Measurements from ENCODE around the gene SLC25A10. TPM values are rescaled to one million over a fixed set of nuclear protein-coding genes. Genes with fewer than 3 reads are reported as not detected.

SLC25A10 gene
- total and polyA plus RNA-seq, 10 of the 15 experiments (the other 5 are each of a cell fraction or from before 2014, with no cell fraction given), result 0.11 to 72.7 (median 22.3) TPM

GRCh38 chr17:81683584-81684441, 28.3 kb upstream of the SLC25A10 start, which contains the start of the genes ARL16 and HGS (continued):
- TF ChIP-seq CBX3 (IDR thresholded peaks at IDR 0.05; ENCODE audit: borderline replicate concordance, low read depth) (no peak), NR2F1 (conservative IDR thresholded peaks at IDR 0.05) (peak; percentile 68), EED (IDR thresholded peaks at IDR 0.05; ENCODE audit: low read depth) (0 out of 2 replicates have a peak, but pooled peaks have one; percentile 53), BCL11A (IDR thresholded peaks at IDR 0.05; ENCODE audit: low read depth, low read length) (no peak), SIX5 (IDR thresholded peaks at IDR 0.05; ENCODE audit: low read depth, low read length, severe bottlenecking) (peak; percentile 30), YBX1 (IDR thresholded peaks at IDR 0.05) (no peak), NBN (IDR thresholded peaks at IDR 0.05) (peak; percentile 70; the same call in 1 of the 2 replicates), SRF (IDR thresholded peaks at IDR 0.05; ENCODE audit: low read depth in 2 of 2, low read length in 2 of 2) (no peak), SMAD5 (IDR thresholded peaks at IDR 0.05; ENCODE audit: low read depth) (no peak), HCFC1 (IDR thresholded peaks at IDR 0.05; ENCODE audit: low read length) (peak; percentile 65)
- TF ChIP-seq, protein P1, sequence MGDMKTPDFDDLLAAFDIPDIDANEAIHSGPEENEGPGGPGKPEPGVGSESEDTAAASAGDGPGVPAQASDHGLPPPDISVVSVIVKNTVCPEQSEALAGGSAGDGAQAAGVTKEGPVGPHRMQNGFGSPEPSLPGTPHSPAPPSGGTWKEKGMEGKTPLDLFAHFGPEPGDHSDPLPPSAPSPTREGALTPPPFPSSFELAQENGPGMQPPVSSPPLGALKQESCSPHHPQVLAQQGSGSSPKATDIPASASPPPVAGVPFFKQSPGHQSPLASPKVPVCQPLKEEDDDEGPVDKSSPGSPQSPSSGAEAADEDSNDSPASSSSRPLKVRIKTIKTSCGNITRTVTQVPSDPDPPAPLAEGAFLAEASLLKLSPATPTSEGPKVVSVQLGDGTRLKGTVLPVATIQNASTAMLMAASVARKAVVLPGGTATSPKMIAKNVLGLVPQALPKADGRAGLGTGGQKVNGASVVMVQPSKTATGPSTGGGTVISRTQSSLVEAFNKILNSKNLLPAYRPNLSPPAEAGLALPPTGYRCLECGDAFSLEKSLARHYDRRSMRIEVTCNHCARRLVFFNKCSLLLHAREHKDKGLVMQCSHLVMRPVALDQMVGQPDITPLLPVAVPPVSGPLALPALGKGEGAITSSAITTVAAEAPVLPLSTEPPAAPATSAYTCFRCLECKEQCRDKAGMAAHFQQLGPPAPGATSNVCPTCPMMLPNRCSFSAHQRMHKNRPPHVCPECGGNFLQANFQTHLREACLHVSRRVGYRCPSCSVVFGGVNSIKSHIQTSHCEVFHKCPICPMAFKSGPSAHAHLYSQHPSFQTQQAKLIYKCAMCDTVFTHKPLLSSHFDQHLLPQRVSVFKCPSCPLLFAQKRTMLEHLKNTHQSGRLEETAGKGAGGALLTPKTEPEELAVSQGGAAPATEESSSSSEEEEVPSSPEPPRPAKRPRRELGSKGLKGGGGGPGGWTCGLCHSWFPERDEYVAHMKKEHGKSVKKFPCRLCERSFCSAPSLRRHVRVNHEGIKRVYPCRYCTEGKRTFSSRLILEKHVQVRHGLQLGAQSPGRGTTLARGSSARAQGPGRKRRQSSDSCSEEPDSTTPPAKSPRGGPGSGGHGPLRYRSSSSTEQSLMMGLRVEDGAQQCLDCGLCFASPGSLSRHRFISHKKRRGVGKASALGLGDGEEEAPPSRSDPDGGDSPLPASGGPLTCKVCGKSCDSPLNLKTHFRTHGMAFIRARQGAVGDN (IDR thresholded peaks at IDR 0.05), result peak; percentile 45; the same call in 1 of the 2 replicates
- TF ChIP-seq, protein P2, sequence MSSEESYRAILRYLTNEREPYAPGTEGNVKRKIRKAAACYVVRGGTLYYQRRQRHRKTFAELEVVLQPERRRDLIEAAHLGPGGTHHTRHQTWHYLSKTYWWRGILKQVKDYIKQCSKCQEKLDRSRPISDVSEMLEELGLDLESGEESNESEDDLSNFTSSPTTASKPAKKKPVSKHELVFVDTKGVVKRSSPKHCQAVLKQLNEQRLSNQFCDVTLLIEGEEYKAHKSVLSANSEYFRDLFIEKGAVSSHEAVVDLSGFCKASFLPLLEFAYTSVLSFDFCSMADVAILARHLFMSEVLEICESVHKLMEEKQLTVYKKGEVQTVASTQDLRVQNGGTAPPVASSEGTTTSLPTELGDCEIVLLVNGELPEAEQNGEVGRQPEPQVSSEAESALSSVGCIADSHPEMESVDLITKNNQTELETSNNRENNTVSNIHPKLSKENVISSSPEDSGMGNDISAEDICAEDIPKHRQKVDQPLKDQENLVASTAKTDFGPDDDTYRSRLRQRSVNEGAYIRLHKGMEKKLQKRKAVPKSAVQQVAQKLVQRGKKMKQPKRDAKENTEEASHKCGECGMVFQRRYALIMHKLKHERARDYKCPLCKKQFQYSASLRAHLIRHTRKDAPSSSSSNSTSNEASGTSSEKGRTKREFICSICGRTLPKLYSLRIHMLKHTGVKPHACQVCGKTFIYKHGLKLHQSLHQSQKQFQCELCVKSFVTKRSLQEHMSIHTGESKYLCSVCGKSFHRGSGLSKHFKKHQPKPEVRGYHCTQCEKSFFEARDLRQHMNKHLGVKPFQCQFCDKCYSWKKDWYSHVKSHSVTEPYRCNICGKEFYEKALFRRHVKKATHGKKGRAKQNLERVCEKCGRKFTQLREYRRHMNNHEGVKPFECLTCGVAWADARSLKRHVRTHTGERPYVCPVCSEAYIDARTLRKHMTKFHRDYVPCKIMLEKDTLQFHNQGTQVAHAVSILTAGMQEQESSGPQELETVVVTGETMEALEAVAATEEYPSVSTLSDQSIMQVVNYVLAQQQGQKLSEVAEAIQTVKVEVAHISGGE (CRISPR knock-in tag; IDR thresholded peaks at IDR 0.05), result no peak
- TF ChIP-seq, protein P3, sequence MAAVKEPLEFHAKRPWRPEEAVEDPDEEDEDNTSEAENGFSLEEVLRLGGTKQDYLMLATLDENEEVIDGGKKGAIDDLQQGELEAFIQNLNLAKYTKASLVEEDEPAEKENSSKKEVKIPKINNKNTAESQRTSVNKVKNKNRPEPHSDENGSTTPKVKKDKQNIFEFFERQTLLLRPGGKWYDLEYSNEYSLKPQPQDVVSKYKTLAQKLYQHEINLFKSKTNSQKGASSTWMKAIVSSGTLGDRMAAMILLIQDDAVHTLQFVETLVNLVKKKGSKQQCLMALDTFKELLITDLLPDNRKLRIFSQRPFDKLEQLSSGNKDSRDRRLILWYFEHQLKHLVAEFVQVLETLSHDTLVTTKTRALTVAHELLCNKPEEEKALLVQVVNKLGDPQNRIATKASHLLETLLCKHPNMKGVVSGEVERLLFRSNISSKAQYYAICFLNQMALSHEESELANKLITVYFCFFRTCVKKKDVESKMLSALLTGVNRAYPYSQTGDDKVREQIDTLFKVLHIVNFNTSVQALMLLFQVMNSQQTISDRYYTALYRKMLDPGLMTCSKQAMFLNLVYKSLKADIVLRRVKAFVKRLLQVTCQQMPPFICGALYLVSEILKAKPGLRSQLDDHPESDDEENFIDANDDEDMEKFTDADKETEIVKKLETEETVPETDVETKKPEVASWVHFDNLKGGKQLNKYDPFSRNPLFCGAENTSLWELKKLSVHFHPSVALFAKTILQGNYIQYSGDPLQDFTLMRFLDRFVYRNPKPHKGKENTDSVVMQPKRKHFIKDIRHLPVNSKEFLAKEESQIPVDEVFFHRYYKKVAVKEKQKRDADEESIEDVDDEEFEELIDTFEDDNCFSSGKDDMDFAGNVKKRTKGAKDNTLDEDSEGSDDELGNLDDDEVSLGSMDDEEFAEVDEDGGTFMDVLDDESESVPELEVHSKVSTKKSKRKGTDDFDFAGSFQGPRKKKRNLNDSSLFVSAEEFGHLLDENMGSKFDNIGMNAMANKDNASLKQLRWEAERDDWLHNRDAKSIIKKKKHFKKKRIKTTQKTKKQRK (IDR thresholded peaks at IDR 0.05; ENCODE audit: low read depth, low read length), result peak; percentile 67; the same call in 1 of the 2 replicates
- TF ChIP-seq, protein P4, sequence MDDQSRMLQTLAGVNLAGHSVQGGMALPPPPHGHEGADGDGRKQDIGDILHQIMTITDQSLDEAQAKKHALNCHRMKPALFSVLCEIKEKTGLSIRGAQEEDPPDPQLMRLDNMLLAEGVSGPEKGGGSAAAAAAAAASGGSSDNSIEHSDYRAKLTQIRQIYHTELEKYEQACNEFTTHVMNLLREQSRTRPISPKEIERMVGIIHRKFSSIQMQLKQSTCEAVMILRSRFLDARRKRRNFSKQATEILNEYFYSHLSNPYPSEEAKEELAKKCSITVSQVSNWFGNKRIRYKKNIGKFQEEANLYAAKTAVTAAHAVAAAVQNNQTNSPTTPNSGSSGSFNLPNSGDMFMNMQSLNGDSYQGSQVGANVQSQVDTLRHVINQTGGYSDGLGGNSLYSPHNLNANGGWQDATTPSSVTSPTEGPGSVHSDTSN (IDR thresholded peaks at IDR 0.05; ENCODE audit: insufficient replicate concordance, low read depth, low read length), result peak; percentile 61
- TF ChIP-seq, protein P5, sequence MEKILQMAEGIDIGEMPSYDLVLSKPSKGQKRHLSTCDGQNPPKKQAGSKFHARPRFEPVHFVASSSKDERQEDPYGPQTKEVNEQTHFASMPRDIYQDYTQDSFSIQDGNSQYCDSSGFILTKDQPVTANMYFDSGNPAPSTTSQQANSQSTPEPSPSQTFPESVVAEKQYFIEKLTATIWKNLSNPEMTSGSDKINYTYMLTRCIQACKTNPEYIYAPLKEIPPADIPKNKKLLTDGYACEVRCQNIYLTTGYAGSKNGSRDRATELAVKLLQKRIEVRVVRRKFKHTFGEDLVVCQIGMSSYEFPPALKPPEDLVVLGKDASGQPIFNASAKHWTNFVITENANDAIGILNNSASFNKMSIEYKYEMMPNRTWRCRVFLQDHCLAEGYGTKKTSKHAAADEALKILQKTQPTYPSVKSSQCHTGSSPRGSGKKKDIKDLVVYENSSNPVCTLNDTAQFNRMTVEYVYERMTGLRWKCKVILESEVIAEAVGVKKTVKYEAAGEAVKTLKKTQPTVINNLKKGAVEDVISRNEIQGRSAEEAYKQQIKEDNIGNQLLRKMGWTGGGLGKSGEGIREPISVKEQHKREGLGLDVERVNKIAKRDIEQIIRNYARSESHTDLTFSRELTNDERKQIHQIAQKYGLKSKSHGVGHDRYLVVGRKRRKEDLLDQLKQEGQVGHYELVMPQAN (conservative IDR thresholded peaks at IDR 0.05), result peak; percentile 98

Data from GM12878 (cell line).